Astrocyte of the spinal cord (primary cell): ENCODE data around the gene NEUROD1.

ENCODE experiments used
- DNase-seq: peaks from one replicate; pipeline ENCODE4 v3.0.0; 2011; ENCODE audit warnings: low read depth, low spot score
- H3K4me3 ChIP-seq: 2 replicates; pipeline ENCODE4 v1.5.1; 2011; ENCODE audit warnings: low read depth, mild to moderate bottlenecking, low read length, moderate library complexity
- CTCF ChIP-seq: IDR thresholded peaks from 2 replicates; pipeline ENCODE4 v1.5.1; 2012; ENCODE audit warnings: low read depth, mild to moderate bottlenecking, low read length, inconsistent platforms
- in situ Hi-C: cut with HindIII; loops from 2 replicates; pipeline ENCODE4 v1.10.0; 2017; ENCODE audit warnings: low sequenced_read_pairs

NEUROD1 gene

GRCh38 chr2:181685150-181685688, 4.9 kb upstream of the NEUROD1 start:
- no peak overlapping the region for H3K4me3 ChIP-seq
- no peak for DNase-seq
- in situ Hi-C loops = no loop called here
- no peak for TF ChIP-seq CTCF

- no peak for TF ChIP-seq CTCF
- no peak overlapping the region for H3K4me3 ChIP-seq
- in situ Hi-C loops = no loop called here
- no peak for DNase-seq
These were observed 4.3 kb upstream of the NEUROD1 start for GRCh38 chr2:181684454-181685149.

- no peak overlapping the region for H3K4me3 ChIP-seq
- no peak for TF ChIP-seq CTCF
- DNase-seq = no peak
- in situ Hi-C loops = no loop called here
These were observed 3.5 kb upstream of the NEUROD1 start for GRCh38 chr2:181683518-181684453.

DNA sequence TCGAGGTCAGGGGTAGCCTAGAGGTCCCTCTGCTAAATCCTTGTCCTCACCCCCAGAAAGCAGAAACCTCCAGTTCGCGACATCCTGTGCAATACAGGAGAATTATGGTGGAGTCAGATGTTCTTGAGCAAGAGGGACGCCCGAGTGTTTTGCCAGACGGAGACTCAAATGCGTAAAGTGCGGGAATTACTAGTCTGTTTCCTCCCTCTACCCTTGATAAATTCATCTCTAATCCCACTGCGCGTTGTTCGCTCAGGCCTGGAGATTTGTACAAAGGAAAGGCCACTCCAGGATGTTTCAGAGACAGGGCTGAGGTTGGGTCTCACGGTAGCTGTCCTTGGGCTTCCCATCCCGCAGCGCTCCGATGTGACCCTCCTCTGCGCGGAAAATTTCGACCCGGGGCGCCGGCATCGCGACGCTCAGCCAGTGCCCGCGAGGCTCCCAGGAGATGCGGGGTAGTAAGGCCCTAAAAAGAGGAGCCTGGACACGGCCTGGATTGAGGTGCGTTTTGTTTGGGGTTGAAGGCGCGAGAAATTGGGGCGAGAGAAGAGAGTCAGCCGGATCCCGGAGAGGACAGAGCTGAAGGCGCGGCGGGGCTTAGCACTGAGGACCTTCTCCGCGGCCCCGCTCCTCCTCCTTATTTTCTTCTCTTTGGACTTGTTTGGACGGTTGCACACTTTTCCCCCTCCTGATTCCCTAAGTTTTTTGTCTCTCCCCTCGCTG, 2.6 kb upstream of the NEUROD1 start:
- DNase-seq = no peak
- TF ChIP-seq CTCF = no peak
- in situ Hi-C loops = no loop called here
- H3K4me3 ChIP-seq = no peak overlapping the region

- TF ChIP-seq CTCF = no peak
- in situ Hi-C loops = no loop called here
- DNase-seq = no peak
- H3K4me3 ChIP-seq = no peak overlapping the region
These were observed 1.9 kb upstream of the NEUROD1 start for GRCh38 chr2:181682026-181682789.
